Right atrium auricular region (tissue), 2 donors: ENCODE results near the gene KRTAP10-3. TPM values are rescaled to one million over a fixed set of nuclear protein-coding genes. Genes with fewer than 3 reads are reported as not detected.

Experiments used
- DNase-seq: peaks from one replicate; pipeline ENCODE4 v3.0.0-alpha.2; 2019; ENCODE audit warnings: low spot score
- H3K27ac ChIP-seq, 2 donors: fragments of 200-600 bp; sonication (generic); 1 replicate in 1 of 2; 2 replicates in 1 of 2; pipeline ENCODE4 v1.5.1; 2016 to 2019
- H3K27me3 ChIP-seq, 2 donors: fragments of 200-600 bp; sonication (generic); one replicate each; pipeline versions ENCODE4 v1.5.1 to v1.6.0; 2017 to 2019
- H3K36me3 ChIP-seq: fragments of 200-600 bp; sonication (generic); one replicate; pipeline ENCODE4 v1.5.1; 2016
- H3K4me1 ChIP-seq, 2 donors: fragments of 200-600 bp; sonication (generic); one replicate each; pipeline versions ENCODE4 v1.5.1 to v1.6.0; 2017 to 2019
- H3K4me3 ChIP-seq, 2 donors: fragments of 200-600 bp; sonication (generic); 1 replicate in 1 of 2; 2 replicates in 1 of 2; pipeline ENCODE4 v1.5.1; 2017 to 2019; ENCODE audit warnings: mild to moderate bottlenecking in 1 of 2, moderate library complexity in 1 of 2
- H3K9me3 ChIP-seq, 2 donors: fragments of 200-600 bp; sonication (generic); one replicate each; pipeline ENCODE4 v1.5.1; 2019
- total RNA-seq, 2 donors: library from RNA; depleted of rRNA; stranded (reverse); fragments of >200 nt; gene quantifications; one replicate each; pipeline ENCODE4 v1.1.0, GENCODE V29; 2016
- TF ChIP-seq, protein P1 (sequence below), 2 donors: fragments of 200-600 bp; sonication (generic); IDR thresholded peaks; one replicate each; pipeline ENCODE4 v1.5.1; 2019; ENCODE audit warnings: antibody characterized with exemption in 2 of 2

The KRTAP10-3 gene
- total RNA-seq, 2 donors from 2014 or later, result not detected

DNA sequence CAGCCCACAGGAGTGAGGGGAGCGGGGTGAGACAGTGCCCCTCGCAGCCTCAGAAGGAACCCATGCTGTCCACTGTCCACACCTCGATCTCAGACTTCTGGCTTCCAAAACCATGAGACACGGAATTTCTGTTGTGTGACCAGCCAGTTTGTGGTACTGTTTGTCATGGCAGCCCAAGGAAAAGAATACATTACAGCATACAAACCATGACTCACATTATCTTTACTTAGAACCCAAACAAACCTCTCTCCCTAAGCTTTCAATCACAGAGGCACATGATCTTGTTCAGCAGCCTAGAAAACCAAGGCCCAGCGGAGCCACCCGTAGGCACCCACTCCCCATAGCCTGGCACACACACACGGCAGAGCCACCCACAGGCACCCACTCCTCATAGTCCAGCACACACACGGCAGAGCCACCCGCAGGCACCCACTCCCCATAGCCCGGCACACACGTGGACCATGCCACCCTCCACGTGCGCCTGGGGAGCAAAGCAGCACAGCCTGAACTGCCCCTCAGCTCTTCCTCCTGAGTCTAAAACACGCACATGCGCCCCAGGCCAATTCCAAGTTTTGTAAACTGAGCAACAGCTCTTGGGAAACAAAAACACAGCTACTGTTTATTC, 14.5 kb upstream of the KRTAP10-3 start:
- no peak overlapping the region for H3K27ac ChIP-seq
- no peaks in the 10 kb centered on the region for H3K4me1 ChIP-seq
- no peaks in the 10 kb centered on the region for H3K36me3 ChIP-seq
- peak; percentile 11 for DNase-seq
- no peaks in the 10 kb centered on the region for H3K27me3 ChIP-seq
- no peak overlapping the region for H3K4me3 ChIP-seq
- H3K9me3 ChIP-seq, result peaks cover 0 to 16% of the 10 kb centered on the region in 2 donors
- TF ChIP-seq, protein P1, sequence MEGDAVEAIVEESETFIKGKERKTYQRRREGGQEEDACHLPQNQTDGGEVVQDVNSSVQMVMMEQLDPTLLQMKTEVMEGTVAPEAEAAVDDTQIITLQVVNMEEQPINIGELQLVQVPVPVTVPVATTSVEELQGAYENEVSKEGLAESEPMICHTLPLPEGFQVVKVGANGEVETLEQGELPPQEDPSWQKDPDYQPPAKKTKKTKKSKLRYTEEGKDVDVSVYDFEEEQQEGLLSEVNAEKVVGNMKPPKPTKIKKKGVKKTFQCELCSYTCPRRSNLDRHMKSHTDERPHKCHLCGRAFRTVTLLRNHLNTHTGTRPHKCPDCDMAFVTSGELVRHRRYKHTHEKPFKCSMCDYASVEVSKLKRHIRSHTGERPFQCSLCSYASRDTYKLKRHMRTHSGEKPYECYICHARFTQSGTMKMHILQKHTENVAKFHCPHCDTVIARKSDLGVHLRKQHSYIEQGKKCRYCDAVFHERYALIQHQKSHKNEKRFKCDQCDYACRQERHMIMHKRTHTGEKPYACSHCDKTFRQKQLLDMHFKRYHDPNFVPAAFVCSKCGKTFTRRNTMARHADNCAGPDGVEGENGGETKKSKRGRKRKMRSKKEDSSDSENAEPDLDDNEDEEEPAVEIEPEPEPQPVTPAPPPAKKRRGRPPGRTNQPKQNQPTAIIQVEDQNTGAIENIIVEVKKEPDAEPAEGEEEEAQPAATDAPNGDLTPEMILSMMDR (IDR thresholded peaks at IDR 0.05), result no peak

DNA sequence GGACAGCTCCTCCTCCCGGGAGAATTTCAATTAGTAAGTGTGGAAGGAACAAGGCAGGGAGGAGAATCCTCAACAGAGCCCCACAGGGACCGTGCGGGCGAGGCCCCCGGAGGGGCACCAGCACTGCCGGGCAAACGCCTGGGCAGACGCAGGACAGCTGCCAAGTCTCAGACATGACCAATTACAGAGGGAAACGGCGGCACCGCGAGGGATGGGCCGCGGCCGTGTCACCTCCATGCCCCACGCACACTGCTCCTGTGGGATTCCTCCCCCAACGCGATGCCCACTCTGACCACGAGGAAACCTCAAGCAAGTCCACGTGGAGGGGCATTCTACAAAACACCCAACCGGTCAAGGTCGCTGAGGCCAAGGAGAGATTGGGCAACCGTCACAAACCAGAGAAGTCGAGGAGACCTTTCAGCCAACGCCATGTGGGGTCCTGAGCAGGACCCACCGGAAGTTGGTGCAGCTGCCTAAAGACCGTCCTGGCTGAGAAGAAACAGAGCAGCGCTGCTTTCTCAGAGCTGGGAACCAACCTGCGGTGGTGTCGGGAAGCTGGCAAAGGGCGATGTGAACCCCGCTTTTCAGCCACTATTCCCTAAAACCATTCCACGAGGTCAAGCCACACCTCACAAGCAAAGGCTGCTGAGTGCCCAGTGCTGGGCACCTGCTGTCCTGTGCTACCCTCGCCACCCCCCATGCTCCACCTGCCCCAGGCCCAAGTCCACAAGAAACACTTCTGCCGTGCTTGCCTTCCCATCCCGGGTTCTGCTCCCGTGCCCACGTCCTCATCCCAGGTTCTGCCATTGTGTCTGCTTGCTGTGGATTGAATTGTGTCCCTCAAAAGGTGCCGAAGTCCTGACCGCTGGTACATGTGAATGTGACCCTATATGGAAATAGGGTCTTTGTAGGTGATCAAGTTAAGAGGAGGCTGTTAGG, 13.5 kb upstream of the KRTAP10-3 start:
- Histone ChIP-seq H3K36me3 (no peaks in the 10 kb centered on the region), H3K4me1 (no peaks in the 10 kb centered on the region)

DNA sequence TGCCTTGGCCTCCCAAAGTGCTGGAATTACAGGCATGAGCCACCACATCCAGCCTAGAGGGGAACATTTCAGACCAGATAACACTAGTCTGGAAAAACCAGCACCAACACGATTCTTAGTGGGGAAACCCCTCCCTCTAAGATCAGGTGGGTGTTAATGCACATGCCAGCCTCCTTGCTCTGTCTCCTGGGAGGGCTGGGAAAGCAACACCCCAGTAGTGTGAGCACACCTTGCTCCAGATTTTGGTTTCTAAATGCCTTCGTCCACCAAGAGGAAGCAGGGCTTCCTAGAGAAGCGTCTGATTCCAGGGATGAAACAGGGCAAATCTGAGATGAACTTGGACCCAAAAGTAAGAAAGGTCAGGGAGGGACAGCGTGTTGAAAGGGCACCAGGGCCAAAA, 12.7 kb upstream of the KRTAP10-3 start:
- DNase-seq, result peak; percentile 16

More for the DNA sequence above, 13.5 kb upstream of the KRTAP10-3 start:
- peak; percentile 21 for DNase-seq
- Histone ChIP-seq H3K9me3 (peaks cover 0 to 12% of the 10 kb centered on the region in 2 donors), H3K27me3 (no peaks in the 10 kb centered on the region), H3K27ac (no peak overlapping the region), H3K4me3 (no peak overlapping the region)
- TF ChIP-seq, protein P1 (IDR thresholded peaks at IDR 0.05), result no peak

DNA sequence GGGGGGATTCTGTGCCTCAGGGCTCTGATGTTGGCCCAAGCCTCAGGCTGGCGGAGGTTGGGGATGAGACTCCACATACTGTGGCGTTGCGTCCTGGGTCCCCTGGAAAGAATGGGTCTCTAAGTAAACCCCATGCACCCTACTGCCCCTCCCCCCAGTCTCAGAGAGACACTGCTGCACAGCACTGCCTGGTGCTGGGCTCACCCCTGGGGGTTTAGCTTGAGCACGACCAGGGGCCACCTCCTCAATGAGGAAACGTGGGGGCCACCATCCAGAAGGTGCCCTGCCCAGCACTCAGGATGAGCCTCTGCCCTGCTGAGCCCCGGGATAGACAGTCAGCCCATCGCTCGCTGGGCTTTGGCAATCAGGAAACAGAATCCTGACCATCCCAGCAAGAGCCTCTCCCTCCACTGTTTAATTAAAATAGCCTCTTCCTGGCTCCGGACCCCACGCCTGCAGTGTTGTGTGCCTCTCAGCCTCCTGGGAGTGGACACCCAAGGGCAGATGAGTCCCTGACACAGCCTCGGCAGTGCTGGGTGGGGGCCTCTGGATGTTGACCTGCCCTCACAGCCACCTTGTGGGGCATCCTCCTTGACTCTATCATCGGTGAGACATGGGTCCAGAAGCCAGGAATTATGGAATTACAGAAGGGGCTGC, 11.4 kb upstream of the KRTAP10-3 start:
- no peak overlapping the region for H3K27ac ChIP-seq
- no peaks in the 10 kb centered on the region for H3K36me3 ChIP-seq
- no peaks in the 10 kb centered on the region for H3K27me3 ChIP-seq
- TF ChIP-seq, protein P1 (IDR thresholded peaks at IDR 0.05), result no peak
- H3K4me3 ChIP-seq, result no peak overlapping the region
- peaks cover 0 to 6% of the 10 kb centered on the region in 2 donors for H3K9me3 ChIP-seq
- no peaks in the 10 kb centered on the region for H3K4me1 ChIP-seq
- DNase-seq, result peak; percentile 5

More for the DNA sequence above, 12.7 kb upstream of the KRTAP10-3 start:
- TF ChIP-seq, protein P1 (IDR thresholded peaks at IDR 0.05), result no peak
- no peaks in the 10 kb centered on the region for H3K4me1 ChIP-seq
- peaks cover 0 to 6% of the 10 kb centered on the region in 2 donors for H3K9me3 ChIP-seq
- H3K36me3 ChIP-seq, result no peaks in the 10 kb centered on the region
- no peaks in the 10 kb centered on the region for H3K27me3 ChIP-seq
- no peak overlapping the region for H3K4me3 ChIP-seq
- no peak overlapping the region for H3K27ac ChIP-seq

DNA sequence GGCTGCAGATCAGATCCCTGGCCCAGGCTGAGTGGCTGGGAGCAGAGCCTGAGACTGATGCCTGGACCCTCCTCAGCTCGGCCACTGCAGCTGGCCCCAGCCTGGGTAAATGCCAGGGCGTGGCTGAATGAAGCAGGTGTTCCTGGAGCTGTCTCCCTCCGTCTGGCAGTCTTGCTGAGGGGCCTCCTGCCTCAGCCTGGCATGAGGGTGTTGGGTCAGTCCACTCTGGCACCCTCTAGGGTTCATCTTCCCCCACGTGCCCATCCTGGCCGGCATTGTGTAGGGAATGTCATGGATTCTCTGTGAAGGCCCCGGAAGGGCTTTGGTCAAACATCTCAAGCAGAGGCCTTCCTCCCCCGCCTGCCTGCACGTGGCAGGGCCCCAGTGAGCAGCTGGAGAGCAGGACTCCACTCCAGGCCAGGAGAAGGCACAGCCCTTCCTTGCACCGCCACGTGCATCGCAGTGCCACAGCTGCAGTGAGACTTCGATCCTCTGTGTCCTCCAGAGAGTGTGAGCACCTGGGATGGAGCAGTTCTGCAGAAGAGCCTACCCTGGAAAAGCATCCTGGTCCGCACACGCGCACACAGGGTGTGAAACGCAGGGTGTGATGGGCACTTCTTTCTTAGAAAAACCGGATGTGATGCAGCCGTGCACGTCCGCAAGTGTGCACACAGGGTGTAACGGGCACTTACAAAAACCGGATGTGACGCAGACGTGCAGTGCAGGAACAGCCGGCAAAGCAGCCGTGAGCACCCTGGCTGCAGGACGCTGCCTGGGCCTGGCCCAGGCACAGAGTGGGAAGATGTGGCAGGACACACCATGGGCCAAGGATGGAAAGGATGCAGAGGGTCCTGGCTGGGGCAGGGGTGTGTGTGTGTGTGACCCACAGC, 10.3 kb upstream of the KRTAP10-3 start:
- DNase-seq, result no peak

More for the DNA sequence above, 10.3 kb upstream of the KRTAP10-3 start:
- Histone ChIP-seq H3K27me3 (no peaks in the 10 kb centered on the region), H3K27ac (no peak overlapping the region), H3K4me1 (no peaks in the 10 kb centered on the region), H3K36me3 (no peaks in the 10 kb centered on the region), H3K9me3 (peaks cover 0 to 6% of the 10 kb centered on the region in 2 donors), H3K4me3 (no peak overlapping the region)
- TF ChIP-seq, protein P1 (IDR thresholded peaks at IDR 0.05), result no peak
